GM21786 (cell line): Measurements from ENCODE around the gene NDUFB10.
A peak's percentile ranks its signal among the peaks of the same experiment; 100 is the strongest.

Source experiments
- ATAC-seq: cut with Tn5 transposase; IDR thresholded peaks from one replicate; pipeline ENCODE4 v1.9.1; 2021; ENCODE audit not compliant: unreplicated experiment

NDUFB10 gene

DNA sequence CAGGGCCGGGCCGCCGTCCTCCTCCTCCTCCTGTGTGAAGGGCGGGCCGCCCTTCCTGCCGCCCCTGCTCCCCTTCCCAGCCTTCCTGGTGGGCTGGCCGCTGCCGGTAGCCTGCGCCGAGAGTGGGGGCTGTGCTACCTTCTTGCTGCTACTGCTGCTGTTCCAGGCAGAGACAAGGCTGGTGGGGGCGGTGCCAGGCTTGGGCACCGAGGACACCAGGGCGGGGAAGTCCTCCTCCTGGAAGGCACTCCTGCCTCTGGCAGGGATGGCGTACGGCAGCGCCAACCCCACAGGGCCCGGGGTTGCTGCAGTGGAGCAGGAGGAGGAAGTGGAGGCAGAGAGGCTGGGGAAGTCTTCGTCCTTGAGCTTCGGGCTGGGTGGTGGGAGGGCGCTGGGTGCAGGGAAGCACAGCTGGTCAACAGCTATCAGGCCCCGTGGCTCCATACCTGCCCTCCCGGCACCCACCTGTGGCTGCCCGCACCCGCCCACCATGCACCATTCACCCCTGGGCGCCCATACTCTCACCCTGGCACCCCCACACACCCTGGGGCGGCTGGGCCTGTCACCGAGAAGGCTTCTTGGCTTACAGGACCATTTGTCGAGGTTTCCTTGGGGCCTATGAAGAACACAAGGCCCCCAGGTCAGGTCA, 40.7 kb downstream of the NDUFB10 start:
- no peak for ATAC-seq

DNA sequence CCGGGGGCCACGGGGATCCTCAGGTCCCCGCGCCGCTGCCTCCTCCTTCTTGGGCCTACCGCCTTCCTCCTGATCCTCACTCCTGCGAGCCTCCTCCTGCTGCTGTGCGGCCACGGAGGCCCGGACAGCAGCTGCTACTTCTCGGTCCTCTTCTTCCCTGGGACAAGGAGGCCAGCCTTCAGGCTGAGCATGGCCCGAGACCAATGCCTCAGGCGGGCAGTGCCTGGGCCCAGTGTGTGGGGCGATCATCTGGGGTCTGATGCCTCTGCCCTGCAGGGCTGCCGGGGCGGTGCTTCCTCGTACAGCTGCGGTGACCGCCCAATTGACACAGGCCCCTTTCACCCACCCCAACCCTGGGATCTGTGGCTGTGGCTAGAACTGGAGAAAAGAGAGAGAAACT, 41.7 kb downstream of the NDUFB10 start:
- ATAC-seq: no peak

DNA sequence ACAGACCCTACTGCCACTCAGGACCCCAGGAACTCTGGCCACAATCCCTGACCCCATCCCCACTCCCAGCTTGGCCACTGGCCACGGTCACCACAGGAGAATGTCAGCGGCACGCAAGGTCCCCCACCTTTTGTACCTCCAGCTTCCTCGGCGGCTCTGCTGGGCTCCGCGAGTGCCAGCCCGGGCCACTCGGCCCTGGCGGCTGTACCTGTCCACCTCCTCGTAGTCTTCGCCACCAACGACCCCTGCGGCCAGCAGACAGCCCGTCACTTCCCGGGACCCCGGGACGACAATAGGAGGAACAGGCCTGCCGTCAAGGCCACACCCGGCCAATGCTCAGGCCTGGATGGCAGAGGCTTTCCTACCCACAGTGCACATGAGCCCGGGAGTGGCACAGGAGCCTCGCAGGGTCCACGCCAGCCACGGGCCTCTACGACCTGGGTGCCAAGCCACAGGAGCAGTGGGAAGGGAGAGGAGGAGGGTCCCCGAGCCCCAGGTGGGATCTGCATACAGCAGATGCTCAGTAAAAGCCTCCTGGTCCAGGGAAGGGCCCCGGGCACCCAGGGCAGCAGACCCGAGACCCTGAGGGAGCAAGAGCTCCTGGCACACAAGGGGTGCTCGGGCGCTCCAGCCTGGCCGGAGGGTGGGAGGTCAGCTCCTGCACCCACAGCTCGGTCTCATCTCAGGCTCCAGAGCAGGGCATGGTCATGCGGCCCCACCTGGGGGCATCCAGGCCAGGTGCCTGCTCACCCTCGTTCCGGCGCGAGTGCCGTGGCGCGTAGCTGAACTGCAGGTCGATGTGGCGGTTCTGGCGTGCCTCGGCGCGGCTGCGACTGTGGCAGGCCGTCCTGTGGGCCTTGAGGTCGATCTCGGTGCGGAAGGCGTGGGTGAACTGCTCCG, 42.4 kb downstream of the NDUFB10 start:
- ATAC-seq: no peak

DNA sequence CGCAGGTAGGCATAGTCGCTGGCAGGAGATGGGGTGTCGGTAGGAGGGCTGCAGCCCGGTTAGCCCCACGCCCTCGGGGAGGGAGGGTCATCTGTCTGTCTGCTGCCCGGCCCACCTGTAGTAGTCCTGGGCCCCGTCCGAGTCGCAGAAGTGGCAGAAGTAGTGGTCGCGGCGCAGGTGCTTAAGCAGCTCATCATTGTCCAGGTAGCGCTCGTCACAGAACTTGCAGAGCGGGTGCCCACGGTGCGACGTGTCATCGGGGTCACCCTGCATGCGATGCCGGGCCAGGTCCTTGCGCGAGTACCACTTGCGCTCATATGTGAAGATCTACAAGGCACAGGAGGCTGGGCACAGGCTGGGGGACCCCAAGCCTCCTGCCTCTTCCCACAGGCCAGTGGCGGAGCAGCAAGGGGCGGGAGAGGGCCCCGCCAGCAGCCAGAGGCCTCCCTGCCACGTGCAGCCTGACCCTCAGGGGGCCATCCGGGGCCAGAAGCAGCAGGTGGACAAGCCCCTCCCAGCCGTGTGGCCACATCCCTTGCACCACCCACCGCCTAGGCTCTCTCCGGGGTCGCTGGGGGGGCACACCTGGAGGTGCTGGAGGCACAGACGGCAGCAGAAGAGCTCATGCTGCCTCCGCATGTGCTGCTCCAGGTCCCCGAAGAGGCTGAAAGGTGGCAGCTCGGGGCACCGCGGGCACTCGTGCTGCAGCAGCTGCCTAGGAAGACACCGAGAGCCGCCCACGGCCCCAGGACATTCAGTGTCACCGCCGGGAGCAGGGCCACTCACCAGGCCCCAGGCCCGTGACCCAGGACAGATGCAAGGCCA, 43.3 kb downstream of the NDUFB10 start:
- no peak for ATAC-seq

DNA sequence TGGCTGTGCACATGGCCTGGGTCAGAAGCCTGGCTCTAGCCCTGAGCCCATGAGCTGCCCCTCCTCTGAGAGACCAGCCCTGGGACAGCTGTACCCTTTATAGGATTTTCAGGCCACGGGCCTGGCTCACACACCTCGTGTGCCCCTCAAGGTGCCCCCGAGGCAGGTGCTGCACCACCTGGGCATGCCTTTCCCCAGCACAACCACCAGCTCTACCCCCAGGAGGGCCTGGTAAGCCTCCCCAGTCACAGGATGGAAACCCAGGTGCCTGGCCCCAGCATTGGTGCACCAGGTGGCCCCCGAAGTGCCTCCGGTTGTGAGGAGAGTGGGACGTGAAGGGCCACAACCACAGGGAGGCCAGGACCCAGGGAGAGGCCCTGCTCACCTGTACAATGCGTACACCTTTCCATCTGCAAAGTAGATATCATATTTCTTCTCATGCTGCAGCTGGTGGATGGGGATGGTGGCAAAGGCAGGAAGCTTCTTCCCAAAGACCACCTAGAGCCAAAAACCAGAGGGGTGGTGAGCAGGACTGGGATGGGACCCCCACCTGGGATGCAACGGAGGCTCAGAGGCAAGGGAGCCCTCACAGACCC, 44.0 kb downstream of the NDUFB10 start:
- ATAC-seq: no peak

DNA sequence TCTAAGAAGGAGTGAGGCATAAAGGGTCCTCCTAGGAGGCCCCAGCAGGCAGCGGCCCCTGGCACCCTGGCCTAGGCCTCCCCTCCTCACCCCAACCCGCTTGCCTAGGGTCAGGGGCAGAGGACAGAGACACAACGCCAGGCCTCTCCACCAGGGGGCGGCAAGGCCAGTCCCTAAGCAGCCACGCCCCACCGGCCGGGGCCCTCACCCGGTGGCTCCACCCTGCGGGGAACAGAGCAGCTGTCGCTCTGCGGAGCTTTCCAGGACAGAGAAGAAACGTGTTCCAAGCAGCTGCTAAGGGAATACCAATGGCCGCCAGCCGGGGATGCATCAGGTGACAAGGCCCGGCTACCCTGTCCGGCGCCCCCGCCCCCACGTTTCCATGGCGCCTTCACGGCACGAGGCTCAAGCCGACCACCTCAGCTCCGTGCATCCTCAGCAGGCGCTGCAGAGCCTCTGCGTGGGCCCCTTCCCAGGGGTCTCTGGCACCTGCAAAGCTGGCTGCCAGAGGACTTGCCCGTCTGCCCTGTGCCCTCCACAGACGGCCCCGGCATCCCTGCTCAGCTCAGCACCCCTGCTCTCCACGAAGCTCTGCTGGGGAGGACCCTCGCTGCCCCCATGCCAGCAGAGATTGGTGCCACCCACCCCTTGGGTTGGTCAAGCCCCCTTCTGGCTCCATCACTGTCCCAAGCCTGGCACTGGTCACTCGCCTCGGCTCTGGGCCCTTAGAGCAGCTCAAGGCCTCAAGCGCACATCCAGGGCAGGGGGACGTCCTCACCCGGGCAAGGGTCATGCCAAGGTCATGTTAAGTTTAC, 44.7 kb downstream of the NDUFB10 start:
- peak; percentile 71 for ATAC-seq

DNA sequence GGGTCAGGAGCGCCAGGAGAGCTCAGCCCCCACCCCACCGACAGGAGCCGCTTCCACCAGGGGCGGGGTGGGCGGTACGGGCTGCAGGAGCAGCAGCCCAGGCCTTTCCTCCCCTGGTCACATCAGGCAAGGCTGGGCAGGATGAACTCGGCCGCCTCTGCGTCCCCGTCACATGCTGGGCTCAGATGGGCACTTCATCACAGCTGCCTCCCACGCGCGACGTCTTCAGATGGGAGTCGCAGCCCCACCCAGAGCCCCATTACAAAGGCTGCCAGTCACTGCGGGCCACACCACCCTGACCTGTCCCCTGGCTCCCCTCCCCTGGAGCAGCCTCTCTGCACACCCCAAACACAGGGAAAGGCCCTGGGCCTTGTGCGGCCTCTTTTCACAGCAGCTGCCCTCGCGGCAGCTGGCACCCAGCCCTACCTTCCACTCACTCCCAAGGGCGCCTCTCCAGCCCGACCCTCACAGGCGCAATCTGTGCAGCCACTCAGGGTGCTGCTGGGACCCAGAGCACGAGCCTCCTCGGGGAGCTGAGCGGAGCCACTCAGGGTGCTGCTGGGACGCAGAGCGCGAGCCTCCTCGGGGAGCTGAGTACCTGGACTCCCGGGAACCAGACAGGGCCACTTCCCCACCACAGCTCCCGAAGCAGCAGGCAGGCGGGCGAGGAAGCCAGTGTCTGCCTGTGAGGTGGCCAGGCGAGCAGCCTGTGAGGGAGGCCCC, 45.6 kb downstream of the NDUFB10 start:
- ATAC-seq: no peak

DNA sequence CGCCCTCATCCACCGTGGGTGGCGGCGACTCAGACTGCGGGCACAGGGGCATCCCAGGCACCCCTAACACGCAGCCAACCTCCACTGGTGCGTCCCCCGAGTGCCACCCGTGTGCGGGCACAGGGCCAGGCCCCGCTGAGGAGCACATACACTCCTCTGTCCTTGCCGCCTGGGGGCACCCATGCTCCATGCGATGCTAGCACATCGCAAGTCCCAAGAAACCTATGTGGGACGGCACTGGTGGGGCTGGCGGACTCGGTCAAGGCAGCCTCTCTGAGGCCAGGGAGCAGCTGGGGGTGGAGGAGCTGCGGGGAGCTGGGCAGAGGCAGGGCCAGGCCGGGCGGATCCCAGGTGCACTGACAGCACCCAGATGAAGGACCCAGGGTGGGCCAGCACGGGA, 46.3 kb downstream of the NDUFB10 start:
- ATAC-seq: no peak

DNA sequence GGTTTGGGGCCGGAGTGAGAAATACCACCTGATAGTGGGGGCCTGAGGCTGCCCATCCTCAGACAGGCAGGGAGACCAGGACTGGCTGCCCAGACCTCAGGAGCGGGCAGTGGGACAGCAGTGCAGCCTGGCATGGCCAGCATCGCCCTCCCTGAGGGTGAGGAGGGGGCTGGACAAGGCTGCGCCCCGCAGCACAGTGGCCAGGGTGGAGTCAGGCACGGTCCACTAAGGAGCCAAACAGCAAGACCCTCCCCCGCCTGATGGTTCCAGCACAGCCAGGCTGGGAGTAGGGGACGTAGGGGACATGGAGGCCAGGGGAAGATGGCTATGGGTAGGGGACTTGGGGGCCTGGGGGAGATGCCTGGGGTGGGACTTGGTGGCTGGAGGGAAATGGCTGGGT, 47.0 kb downstream of the NDUFB10 start:
- no peak for ATAC-seq

DNA sequence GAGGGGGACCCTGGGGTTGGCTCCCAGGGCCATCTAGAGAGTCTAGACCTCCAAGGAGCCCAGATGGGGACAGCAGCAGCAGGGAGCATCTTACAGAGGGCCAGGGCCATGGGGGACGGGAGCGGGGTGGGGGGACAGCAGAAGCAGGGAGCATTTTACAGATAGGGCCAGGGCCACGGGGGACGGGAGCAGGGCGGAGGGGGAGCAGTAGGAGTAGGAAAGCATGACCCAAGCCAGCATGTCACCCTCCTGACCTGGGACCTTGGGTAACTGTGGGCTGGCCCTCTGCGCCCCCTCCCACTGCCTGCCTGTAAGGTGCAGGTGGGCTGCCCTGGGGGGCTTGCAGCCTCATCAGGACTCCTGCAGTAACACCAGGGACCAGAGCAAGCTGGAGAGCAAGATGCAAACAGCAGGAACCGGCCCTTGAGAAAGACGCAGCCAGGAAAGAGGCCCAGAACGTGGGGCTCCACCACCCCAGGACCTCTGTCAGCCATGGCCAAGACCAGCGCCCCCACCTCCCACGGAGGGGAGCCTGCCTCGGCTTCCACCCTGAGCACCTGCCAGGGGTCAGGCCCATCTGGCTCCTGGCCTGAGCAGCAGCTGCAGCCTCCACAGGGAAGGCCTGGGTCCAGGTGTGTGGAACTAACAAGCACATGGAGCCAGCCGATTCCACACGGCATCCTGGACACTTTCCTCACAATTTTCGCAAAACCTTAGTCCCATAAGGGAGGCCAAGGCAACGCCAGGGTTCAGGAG, 47.9 kb downstream of the NDUFB10 start:
- ATAC-seq: no peak

DNA sequence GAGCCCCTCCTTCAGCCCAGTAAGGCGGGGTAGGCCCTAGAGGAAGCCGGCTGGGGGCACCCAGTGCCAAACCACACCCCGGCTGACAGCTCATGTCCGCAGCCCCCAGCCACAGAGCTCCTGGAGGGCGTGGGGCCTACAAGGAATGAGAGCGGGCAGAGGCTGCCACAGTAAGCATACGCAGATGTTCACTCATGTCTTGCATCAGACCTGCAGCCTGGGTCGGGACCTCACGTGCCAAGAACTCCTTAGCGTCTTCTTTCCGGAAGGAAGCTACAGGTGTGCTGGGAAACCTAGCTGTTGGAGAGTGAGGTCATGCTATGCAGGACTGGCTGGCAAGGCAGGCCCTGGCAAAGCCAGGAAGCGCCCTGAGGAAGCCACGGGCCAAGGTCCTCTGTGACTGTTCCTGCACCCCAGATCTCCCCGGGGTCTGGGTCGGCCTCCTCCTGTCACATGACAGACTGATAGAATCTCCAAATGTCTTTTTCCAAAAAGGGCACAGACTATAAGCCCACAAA, 48.7 kb downstream of the NDUFB10 start:
- ATAC-seq: no peak

DNA sequence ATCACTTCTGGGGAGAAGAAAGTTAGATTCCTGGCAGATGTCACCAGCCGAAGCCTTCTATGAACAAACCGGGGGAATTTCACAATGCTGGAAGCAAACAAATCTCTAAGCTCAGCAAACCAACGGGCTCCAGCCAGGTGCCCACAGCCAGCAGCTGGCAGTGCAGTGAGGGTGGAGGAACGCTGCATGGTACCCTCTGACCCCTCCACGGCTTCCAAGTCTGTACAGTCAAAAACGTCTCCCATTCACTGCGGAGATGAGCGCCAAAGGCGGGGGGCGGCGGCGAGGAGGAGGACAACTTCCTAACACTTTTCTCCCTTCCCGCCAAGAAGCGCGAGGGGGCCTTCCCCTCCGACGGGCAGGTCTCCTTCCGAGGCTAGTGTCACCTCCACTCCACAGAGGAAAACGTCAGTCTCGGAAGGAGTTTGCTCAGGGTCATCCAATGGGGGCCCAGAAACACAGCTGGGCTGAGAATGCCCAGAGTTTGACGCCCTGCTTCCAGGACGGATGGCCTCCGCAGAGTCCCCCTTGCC, 49.4 kb downstream of the NDUFB10 start:
- no peak for ATAC-seq

DNA sequence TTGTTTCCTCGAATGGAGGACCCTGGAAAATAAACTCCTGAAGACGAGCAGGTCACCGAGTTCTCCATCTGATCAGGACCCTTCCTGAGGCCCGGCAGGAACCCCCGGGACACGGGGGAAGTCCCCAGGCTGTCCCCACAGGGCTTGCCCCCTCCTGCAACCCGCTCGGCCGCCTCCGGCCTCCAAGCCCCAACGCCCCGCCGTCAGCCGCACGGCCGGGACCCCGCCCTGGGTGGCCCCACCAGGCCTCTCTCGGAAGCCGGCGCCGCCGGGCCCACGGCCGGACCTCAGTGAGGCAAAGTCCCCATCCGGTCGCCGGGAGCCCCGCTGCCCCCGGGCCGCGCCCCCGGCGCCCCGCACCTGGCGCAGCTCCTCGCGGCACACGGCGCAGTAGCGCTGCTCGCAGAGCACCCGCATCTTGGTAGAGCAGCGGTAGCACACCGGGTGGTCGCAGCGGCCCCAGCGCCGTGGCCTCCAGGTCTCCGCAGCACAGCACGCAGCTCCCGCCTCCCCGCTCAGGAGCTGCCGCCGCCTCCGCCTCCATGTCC, 49.9 kb downstream of the NDUFB10 start:
- ATAC-seq: peak; percentile 19

DNA sequence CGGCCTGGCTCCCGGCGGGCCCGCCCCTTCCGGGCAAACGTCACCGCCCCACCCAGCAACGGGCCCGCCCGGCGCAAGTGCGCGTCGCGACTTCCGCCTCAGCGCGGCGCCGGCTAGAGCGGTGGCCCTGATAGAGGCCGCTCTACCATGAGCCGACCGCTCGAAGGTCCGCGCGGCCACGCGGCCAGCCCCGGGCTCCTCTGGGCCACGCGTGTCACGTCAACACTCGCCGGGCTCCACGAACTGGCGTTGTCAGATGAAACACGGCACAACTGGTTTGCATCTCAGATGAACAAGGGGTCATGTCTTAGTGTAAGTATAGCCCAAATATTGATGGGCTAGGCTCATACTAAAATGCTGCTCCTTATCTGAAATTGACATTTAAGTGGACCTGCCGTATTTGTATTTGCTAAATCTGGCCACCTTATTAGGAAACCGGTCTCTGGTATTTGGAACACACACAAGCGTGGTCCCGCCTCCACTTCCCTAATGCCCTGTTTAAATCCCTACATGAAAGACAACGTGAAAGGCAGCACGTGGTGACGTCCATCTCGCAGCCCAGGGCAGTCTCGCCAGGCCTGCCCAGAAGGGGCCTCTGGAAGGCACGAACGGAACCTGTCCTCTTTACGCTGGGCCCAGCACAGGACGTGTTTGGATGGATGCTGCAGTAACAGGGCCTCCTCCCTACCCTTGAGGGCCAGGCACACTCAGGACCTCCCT, 50.6 kb downstream of the NDUFB10 start, which contains the start of gene ZNF598:
ZNF598 (minus strand) TSS at position 31 of the 720 bp plus-strand sequence.
- ATAC-seq: peak; percentile 81
